Activated CD4-positive, alpha-beta T cell treated with anti-CD3 and anti-CD28 coated beads, Interleukin-2, Interleukin-4, amounts not matched to agents 100 ng/mL and 50 ng/mL, durations not matched to agents 16 hours and 8 hours (primary cell): Measurements from ENCODE around the gene C11orf58.

Experiments used
- DNase-seq: peaks from one replicate; pipeline ENCODE4 v3.0.0-alpha.2; 2020; ENCODE audit warnings: low spot score

The C11orf58 gene

DNA sequence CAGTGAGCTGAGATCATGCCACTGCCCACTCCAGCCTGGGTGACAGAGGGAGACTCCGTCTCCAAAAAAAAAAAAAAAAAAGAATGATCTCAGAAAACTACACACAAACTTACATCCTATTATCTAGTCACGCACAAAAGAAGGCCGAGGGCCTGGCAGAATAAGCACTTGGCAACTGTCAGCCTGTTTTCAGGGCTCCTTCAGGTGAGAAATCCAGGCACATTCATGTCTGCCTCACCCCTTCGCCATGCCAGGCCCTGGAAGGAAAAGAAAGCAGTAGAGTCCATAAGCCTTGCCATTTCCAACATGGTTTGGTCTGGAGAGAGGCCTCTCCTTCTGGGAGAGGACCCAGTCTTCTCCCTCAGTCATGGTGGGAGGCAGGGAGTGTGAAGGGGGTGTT lies 30.9 kb downstream of the C11orf58 start:
- no peak for DNase-seq

DNA sequence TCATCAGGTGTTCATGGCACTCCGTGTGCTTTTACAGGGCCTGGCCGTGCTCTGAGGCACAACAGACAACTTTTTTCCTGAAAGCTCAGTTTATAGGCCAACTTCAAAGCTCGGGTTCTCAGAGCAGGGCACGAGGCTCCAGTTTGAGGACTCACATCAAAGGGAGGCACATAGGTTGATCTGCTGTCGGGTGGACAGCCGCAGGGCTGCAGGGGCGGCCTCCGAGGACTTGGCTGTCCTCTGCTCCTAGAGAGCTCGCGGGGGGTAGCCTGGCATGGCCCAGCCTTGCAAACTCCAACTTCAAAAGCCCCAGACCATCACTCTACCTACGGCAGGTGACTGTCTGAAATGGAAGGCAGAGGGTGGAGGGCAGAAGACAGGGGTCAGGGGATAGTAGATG lies 31.6 kb downstream of the C11orf58 start:
- no peak for DNase-seq

DNA sequence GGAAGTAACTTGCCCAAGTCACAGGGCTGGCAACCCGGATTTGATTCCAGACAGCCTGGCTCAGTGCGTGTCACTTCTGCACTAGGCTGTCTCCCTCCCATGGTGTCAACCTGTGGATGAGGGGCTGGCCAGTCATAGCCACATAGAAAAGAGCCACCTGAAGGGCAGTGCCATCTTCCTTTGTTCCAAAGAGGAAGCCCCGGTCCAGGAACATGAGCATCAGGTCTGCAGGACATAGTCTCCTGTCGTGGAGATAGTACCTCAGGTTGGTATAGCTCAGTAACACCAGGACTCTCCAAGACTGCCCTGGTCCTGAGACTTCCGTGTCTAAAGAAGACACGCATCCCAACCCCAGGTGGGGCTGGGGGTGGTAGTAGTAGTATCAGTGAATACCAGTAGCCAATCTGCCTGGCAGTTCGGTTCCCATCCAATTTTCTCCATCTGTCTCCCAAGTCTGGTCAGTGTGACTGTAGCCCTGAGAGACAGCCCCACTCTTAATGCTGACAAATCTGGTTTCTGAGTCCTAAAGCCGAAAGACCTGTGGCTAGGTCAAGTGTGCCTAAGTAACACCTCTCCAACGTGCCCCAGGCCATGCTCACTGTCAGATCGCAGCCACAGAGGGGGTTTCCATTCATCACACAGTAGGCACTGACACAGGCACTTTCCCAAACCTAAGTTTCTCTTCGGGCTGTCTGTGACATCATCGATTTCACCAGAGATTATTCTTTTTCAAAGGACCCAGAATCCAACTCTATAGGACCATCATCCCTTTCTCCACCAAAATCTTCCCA lies 33.1 kb downstream of the C11orf58 start:
- DNase-seq = no peak

DNA sequence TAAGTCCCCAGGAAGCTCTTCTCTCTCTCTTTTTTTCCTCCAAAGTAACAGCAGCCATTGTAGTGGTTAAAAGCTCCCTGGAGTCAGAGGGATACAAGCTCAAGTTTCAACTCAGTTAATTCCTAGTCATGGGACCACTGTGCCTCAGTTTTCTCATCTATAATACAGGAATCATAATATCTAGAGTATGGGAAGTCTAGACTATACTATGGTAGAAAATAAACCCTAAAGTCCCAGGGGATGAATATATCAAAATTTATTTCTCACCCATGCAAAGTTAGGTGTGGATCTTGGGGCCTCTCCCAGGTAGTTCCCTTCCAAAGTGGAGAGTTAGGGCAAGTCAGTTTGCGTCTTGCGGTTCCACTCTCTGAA lies 33.7 kb downstream of the C11orf58 start:
- no peak for DNase-seq

DNA sequence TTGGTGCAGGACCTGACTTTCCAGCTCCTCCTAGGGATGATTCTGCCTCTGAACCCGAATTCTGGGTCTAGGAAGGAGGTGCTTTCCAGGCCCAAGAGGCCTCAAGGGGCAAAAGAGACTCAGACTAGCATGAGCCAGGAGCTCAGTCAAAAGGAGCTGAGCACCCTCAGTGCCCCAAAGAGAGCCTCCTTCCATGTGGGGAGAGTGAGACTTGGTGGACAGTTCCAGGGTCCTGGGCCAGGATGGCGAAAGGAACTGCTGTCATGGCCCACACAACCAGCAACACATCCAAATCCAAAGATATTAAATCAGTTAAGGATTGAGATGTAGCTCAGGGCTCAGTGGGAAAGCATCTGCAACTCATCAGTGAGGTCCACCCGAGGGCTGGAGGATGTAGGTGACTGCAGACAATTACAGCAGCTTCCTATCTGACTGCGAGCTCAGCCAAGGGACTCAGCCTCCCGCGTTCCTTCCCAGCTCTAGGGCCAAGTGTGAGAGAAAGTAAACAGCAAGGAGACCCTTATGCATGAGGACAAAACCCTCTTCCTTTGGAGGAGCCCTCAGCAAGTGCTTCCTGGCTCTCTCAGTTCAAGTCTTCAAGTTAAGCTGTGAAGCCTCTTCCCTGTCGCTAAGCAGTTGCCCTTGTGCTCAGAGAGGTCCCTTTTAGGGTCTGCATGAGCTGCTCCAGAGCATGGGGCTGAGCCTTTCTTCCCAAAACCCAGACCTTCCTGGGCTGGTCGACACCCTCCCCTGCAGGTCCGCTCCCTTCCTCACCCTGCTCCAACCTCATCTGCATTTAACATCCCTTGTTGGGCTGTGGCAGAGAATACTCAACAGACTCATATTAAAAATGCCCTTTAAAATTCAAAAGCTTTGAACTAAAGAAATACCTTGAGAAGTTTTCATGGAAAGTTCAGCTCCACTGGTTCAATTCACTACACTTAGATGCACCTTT lies 35.8 kb downstream of the C11orf58 start:
- DNase-seq = no peak

DNA sequence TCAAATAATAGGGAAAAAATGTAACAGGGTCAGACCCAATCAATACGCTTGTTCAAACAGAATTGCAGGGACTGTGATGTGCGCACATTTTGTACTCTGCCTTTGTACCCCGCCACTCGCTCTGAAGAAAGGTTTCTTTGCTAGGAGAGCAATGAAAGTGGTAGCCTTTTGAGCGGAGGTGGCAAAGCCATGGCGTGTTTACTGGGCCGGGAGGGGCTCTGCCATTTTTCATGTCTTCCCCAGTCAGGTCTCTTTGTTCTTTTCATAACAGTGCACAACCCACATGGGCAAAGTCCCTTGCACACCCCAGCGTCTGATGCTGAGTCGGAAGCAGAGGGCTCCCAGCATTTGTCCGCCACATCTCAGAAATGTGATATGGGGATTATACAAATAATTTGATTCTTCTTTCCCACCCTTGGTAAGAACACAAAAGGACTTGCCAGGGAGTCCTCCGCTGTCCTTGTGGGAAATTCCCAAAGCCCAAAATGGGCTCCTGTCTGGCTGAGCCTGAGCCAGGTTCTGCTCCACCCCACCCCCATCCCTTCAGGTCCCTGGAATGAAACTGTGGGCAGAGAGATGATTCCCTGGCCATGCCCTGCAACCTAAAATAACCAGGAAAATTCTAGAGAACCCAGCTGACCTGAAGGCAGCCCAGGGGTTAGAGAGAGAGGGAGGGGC lies 36.6 kb downstream of the C11orf58 start:
- no peak for DNase-seq

DNA sequence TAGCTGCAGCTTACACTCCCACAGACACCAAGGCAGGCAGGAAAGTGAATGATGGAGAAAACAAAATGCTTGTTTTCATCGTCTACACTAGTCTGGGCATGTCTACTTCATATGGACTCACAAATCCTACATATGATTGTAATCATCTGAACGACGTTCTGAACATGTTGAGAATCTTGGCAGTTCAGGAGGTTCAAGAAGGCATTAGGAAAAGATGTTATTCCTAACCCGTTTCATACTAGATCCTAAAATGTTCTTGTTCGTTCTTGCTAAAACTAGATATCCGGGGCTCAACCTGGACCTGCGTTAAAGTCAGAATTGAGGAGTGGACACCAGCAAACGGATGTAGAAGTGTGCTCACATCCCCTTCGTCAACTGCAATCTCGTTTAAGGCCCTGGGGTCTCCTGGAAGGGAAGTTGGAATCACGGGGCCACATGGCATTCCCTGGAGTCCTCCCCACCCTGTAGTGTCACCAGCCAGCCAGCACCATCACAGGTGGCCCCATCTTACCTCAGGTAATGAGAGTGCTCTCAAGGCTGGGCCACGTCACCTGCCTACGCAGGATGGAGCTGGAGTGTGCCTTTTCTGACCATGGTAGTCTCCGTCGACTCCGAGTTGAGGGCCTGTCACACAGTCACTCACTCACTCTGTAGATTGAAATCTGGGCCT lies 37.3 kb downstream of the C11orf58 start:
- no peak for DNase-seq

DNA sequence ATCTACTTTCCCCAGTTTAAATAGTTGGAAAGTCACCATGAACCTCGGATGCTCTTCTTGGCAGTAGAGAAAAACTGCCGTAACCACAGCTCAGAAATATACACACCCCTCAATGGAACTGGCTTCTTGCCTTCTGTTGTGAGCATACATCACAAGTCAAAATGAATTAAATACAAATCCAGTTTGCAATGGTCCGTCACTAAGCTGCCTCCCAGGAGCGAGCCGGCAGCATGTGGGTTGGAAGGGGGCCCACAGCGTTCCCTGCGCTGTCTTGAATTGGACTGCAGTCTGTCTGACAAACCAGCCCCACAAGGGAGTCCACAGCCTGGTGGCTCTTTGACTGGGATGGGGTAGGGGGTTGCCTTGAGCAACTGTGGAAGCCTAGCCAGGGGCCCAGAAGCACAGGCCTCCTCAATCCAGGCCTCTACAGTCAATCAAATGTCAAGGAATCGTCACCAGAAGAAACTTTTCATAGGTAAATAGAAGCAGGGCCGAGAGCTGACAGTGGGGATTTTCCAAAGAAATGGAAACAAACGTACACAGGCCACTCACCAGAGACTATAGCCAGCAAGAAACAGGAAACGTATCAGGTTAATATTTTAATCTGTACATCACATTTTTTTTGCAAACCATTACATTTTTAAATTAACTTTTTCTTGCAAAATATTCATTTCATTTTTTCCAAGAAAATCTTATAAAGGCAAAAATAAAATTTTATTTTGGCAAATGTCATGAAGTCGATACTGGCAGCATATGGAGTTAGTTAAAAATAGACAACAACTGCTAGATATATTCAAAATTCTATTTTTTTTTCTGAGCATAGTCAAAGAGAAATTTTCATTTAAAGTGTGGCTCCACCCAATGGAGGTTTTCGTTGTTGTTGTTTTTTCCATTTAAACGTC lies 38.5 kb downstream of the C11orf58 start:
- DNase-seq = no peak

DNA sequence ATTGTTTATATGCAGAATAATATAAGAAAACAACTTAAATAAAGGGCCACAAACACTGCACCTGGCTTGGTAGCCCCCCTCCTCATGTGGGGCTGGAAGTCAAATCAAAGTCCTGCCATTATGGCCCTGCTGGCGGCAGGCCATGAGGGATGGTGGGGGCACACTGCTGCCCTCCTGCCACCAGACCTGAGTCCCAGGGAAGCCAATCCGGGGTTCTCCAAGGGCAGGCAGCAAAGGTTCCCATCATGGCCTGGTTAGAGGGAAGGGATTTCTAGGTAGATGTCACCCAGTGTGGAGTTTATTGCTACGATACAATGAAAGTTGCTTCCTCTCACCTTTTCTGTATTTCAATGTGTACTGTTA lies 39.1 kb downstream of the C11orf58 start:
- no peak for DNase-seq

DNA sequence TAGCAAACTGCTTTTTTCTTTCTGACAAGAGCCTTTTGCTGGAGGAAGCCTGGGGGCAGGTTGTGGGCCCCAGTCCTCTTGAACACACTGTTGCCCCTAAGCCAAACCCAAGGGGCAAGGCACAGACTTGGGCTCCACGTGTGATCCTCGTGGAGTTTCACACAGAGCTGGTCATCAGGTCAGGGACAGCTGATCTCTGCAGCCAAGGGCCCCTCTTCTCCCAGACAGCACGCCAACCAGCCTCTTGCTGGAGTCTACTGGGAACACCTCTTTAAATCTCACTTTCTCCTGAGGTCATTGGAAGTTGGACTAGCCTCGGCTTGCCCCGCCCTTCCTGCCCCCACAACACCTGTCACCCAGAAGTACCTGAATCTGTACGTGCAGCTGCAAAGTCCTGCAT lies 39.8 kb downstream of the C11orf58 start:
- no peak for DNase-seq

DNA sequence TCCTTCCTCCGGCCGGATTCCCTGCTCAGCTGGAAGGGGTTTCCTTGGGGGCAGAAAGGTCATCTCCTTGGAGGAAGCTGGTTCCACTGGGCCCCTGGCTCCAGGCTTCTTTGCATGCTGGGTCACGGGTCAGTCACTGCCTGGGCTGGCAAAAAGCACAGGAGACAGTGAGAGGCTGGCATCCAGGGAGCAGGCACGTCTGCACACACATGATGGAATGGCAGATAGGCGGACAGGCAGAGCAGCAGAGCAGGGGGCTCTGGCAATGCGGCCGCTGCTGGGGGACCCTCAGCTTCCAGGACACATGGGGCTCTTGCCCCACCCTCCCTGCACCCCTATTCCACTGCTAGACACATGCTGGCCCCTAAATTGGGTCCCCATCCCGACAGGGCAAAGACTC lies 40.4 kb downstream of the C11orf58 start:
- DNase-seq = no peak

DNA sequence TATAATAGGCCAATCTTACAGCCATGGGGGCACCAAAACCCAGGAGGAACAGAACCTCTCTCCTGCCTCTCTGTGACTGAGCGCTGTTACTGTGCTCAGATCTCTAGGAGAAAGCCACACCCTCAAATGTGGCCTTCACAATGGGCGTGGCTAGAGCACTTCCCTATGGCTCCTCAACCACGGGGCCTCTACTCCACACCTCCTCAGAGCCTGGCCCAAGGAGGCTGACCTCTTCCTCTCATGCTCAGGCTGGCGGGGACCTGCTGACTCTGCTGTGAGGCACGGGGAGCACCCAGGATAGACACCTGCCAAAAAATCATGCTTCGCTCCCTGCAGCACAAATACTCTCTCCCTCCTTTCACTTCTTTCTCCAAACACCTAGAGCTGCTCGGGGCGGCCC lies 41.0 kb downstream of the C11orf58 start:
- DNase-seq = no peak

DNA sequence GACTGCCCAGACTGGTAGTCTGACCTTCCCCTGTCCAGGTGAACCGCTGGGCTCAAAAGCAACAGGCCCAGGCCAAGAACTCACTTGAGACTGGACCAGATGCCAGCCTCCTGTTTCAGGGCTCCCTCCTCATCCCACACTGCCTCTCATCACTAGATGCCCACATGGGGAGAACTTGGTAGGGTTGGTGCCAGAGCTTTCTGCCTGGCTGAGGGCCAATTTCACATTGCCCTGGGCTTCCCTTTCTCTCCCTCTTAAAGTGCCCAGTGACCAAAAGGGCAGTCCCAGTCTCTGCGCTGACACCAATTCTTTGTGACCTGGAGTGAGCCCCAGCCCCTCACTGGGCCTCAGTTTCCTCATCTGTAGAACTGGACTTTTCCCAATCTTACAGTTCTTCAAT lies 41.7 kb downstream of the C11orf58 start:
- no peak for DNase-seq

DNA sequence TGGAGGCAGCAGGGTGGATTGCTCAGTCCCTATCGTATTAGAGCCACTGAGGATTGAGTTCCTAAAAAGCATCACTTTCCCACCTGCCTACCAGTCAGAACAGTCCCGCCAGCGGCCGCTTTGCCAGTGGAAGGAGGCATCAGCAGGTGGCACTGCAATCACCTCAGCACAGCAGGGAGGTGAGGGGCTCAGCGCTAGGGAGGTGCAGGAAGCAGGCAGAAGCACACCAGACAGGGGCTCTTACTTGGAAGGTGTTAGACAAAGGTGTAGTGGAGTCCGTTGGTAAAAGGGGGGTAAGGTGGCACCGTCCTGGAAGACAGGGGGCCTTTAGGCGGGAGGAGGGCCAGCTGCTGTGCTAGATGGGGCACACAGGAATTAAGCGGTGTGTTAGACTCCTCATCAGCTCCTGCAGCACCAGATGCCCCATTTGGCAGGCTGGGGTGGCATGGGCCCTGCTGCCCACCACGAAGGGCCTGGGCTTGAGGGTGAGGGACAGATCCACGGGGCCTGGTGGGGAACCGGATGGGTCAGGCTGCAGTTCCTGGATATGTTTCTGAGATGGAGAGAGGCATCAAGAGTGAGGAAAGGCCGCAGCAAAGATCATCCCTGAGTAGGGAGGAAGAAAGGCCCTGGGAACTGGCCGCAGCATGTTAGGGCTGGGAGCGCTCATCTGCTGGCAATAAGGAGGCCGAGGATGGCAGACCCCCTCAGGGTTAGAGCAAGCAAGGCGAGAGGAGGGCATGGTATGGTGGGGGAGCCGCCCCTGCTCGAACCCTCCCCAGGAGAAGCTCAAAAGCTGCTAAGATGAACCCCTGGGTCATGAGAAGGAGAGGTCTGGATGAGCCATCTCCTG lies 42.5 kb downstream of the C11orf58 start:
- no peak for DNase-seq

DNA sequence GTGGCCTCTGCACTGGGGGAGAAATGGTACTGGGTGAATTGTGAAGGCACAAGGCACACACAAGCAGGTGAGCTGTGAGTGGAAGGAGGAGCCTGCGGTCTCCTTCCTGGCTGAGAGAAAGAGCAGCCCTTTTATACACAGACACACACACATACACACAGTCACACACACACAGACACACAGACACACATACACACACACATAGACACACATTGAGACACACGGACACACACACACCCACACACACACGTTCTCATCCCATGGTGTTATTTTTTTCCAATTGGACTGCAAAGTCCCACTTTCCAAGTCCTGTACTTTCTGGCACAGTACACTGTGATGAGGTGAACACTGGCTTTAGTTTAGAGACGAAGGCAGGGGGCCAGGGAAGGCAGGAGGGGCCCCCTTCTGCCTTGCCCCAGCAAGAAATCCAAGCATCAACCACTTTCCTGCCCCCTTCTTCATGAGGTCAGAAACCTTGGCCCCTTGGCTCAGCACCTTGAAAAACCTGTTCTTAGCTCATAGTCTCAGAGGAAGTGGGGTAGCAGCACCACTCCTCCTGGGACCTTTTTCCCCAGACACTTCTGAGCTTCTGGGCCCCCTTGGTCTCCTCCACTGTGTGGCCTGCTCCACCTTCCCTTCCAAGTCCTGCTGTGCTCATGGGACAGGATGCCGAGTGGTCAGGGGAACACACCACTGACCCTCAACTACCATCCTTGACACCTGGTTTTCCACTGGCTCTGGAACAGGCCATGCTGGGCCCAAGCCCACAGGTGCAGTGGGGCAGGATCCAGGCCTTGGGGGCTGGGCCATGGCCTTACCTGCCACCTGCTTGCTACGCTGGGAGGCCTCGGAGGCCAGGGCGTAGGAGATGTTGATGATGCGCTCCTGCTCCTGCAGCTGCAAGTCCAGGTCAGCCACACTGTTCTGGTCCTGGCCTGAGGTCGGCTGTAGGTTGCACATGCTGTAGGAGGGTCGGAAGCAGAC lies 43.8 kb downstream of the C11orf58 start:
- no peak for DNase-seq

DNA sequence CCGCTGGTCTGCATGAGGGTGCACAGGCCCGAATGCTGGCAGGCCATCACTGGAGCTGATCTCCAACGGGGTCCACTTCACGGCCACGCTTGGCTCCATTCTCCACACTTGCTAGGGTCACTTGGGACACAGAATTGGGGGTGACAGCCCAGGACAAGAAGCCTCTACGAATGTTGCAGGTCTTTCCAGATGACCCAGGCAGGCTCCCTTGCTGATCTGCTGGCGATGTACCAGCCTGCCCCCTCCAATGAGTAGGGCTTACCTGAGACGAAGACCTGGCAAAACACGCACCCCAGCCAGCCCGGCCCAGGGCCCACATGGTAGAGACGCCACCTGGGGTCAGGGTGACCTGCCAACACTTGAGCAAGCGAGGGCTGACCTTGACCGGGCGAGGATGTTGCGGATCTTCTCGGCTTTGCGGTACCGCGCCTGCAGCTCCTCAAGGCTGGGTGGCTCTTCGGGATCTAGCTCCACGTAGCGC lies 44.9 kb downstream of the C11orf58 start:
- DNase-seq = no peak

DNA sequence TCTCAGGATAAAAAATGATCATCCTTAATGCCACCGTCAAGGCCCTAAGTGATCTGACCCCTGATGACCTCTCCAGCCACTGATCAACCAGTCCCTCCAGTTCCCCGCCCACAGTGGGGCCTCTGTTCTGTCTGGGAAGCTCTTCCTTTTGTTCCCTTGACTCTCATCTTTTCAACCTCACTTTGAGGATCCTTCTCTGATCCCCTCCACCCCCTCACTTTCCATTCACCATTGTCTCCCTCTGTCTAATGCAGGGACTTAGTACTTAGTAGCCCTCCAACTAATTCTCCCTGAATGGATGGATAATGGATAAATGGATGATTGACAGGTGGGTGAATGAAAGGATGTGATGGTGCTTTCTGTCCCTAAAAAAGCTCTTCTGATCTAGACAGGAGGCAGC lies 45.6 kb downstream of the C11orf58 start:
- DNase-seq = no peak

DNA sequence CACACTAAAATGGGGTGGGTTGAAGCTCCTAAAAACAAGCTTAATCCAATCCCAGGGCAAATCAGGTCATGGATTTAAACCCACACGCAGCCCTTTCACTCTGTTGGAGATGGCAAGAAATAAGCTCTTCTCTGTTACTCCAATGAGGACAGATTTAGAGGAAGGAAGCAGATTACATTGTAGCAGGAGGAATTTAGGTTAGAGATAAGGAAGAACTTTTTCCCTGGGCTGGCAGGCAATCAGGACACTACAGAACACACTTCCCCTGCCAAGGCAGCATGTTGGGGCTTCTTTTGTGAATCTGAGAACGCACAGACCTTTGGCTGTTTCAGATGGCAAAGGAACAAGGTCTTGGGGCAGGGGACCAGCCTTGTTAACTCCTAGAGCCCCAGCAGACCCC lies 46.2 kb downstream of the C11orf58 start:
- DNase-seq = no peak
